Measurements from ENCODE around the gene EMILIN2. TPM values are rescaled to one million over a fixed set of nuclear protein-coding genes. Genes with fewer than 3 reads are reported as not detected.

The EMILIN2 gene
- total and polyA plus RNA-seq, 10 donors = 7.5 to 47.7 (median 21.3) TPM

DNA sequence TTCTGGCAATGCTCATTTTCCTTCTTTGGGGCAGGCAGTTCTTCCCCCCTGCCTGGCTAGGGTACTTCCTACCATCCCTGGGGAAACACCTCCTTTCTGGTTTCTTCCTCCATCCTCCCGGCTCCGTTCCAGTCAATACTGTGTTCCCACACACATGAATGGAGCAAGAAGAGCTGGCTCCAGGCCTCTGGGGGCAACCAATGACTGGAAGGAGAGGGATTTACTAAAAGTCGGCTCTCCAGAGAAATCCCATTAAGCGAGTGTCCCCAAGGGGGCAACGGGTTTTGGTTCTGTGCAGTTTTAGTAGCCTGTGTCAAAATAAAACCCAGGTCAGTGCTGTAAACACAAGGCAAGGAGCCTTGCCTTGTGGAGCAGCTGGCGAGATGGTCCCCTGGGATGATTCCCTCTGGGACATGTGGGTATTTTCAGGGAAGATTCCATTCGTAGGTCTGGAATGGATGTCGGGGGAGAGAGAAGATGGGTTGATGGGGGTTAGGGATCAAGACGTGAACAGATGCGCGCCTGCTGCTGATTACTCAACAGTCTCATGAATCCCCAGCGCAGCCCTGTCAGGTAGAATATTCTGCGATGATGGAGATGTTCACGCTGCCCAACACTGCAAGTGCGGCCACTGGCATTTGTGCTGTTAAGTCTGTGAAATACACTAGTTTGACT lies 32.0 kb downstream of the EMILIN2 start:
- intact Hi-C loops (cut with DNase I; ENCODE audit: low total_unique reads) = no loop called here
- Histone ChIP-seq H3K9me3 (no peaks in the 10 kb centered on the region), H3K27ac (no peak overlapping the region), H3K27me3 (replicated peaks in 1 of 7) (peaks cover 0 to 4% (median 0%) of the 10 kb centered on the region in 7 donors), H3K36me3 (no peaks in the 10 kb centered on the region), H3K4me1 (peaks cover 5 to 59% (median 23%) of the 10 kb centered on the region in 6 donors), H3K4me3 (no peak overlapping the region)
- no peak for DNase-seq
- TF ChIP-seq POLR2A (IDR thresholded peaks at IDR 0.05) (no peak), POLR2AphosphoS5 (IDR thresholded peaks at IDR 0.05) (no peak)
- TF ChIP-seq, protein P1, sequence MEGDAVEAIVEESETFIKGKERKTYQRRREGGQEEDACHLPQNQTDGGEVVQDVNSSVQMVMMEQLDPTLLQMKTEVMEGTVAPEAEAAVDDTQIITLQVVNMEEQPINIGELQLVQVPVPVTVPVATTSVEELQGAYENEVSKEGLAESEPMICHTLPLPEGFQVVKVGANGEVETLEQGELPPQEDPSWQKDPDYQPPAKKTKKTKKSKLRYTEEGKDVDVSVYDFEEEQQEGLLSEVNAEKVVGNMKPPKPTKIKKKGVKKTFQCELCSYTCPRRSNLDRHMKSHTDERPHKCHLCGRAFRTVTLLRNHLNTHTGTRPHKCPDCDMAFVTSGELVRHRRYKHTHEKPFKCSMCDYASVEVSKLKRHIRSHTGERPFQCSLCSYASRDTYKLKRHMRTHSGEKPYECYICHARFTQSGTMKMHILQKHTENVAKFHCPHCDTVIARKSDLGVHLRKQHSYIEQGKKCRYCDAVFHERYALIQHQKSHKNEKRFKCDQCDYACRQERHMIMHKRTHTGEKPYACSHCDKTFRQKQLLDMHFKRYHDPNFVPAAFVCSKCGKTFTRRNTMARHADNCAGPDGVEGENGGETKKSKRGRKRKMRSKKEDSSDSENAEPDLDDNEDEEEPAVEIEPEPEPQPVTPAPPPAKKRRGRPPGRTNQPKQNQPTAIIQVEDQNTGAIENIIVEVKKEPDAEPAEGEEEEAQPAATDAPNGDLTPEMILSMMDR (IDR thresholded peaks at IDR 0.05 in 8 of 11, conservative IDR thresholded peaks at IDR 0.05 in 3 of 11) = no peak
- WGBS, 5 donors = 91 to 95% (median 94%) methylated on average over 15 of the region's 15 CpGs

DNA sequence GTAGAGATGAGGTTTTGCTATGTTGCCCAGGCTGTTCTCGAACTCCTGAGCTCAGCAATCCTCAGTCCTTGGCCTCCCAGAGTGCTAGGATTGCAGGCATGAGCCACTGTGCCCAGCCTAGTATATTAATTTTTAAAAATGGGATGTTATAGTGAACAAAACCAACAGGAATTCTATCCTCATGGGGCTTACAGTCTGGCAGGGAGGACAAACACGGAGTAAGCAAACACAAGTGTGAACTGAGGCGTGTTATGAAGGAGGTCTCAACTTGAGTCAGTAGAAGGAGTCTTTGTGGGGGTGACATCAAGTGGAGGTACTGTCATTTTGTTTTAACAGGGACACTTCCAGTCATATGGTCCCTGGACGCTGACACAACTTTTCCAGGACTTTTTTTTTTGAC lies 33.1 kb downstream of the EMILIN2 start:
- Histone ChIP-seq H3K4me1 (peaks cover 5 to 64% (median 23%) of the 10 kb centered on the region in 6 donors), H3K27me3 (replicated peaks in 1 of 7) (peaks cover 0 to 4% (median 0%) of the 10 kb centered on the region in 7 donors), H3K4me3 (no peak overlapping the region), H3K27ac (no peak overlapping the region), H3K36me3 (peaks cover 0 to 2% (median 0%) of the 10 kb centered on the region in 6 donors), H3K9me3 (no peaks in the 10 kb centered on the region)
- TF ChIP-seq POLR2AphosphoS5 (IDR thresholded peaks at IDR 0.05) (no peak), POLR2A (IDR thresholded peaks at IDR 0.05) (no peak)
- TF ChIP-seq, protein P1 (IDR thresholded peaks at IDR 0.05 in 8 of 11, conservative IDR thresholded peaks at IDR 0.05 in 3 of 11) = no peak
- intact Hi-C loops (cut with DNase I; ENCODE audit: low total_unique reads) = no loop called here
- no peak for DNase-seq
- WGBS, 5 donors = 84 to 93% (median 93%) methylated on average over 4 of the region's 4 CpGs

DNA sequence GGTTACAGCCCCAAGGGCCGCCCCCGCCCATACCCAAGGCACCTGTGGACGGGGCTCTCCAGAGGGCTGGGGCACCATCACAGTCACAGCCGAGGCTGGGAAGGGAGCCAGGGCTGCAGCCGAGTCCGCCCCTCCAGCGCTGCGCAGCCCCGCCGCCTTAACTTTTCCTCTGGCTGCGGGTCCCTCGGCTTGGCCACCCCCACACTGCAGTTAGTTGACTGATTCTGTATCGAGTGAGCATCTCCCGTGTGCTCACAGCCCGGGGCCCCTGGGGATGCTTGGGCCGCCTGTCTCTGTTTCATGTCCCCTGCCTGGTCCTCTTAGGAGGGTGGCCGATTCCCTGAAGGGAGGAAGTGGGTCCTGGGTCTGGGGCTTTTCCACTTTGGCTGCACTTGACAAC lies 33.7 kb downstream of the EMILIN2 start:
- Histone ChIP-seq H3K4me3 (no peak overlapping the region), H3K9me3 (no peaks in the 10 kb centered on the region), H3K27me3 (replicated peaks in 1 of 7) (peaks cover 0 to 4% (median 0%) of the 10 kb centered on the region in 7 donors), H3K27ac (no peak overlapping the region), H3K36me3 (peaks cover 0 to 8% (median 0%) of the 10 kb centered on the region in 6 donors), H3K4me1 (peaks cover 5 to 58% (median 23%) of the 10 kb centered on the region in 6 donors)
- WGBS, 5 donors = 75 to 90% (median 82%) methylated on average over 12 to 17 of the region's 17 CpGs
- intact Hi-C loops (cut with DNase I; ENCODE audit: low total_unique reads) = no loop called here
- TF ChIP-seq, protein P1 (IDR thresholded peaks at IDR 0.05 in 8 of 11, conservative IDR thresholded peaks at IDR 0.05 in 3 of 11) = no peak
- TF ChIP-seq POLR2AphosphoS5 (IDR thresholded peaks at IDR 0.05) = no peak
- TF ChIP-seq POLR2A (IDR thresholded peaks at IDR 0.05) = no peak
- DNase-seq = no peak

DNA sequence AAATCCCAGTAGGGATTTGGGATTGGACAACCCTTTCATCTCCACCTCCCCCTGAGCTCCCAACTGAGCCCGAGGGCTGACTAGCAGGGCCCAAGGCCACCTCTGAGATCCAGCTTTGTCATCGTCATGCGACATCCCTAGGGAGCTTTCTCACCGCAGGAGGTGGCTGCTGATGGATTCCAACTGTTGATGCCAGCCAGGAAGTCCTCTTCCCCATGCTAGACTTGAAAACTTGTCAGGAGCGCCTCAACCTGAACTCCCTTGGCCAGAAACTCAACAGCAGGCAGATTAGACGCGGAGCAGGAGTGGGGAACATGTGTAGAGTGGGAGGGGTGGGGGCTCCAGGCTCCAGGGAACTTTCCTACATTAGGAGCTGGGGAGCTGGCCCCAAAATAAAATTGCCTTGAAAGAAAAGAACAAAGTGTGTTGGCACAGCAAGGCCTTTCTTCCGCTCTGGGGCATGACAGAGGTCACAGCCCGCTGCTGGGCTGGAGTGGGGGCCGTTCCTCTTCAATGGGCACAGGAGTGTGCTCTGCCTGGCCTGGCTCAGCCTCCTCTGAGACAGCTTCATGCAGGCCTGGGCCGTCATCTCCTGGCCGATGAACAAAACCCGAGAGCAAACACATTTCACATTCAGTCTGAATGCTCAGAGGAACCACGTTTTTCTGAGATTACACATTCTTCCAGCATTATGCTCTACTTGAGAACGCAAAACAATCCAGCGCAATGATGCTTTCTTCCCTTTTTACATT lies 34.5 kb downstream of the EMILIN2 start:
- DNase-seq = no peak
- H3K27ac ChIP-seq = peak overlapping the region in 2 of 8 donors; percentile 18 to 66
- intact Hi-C loops (cut with DNase I; ENCODE audit: low total_unique reads) = no loop called here
- peaks cover 0 to 16% (median 0%) of the 10 kb centered on the region in 6 donors for H3K36me3 ChIP-seq
- no peak overlapping the region for H3K4me3 ChIP-seq
- H3K27me3 ChIP-seq (replicated peaks in 1 of 7) = peaks cover 0 to 4% (median 0%) of the 10 kb centered on the region in 7 donors
- 73 to 88% (median 81%) methylated on average over 16 of the region's 16 CpGs for WGBS, 5 donors
- TF ChIP-seq POLR2A (IDR thresholded peaks at IDR 0.05) = no peak
- TF ChIP-seq, protein P1 (IDR thresholded peaks at IDR 0.05 in 8 of 11, conservative IDR thresholded peaks at IDR 0.05 in 3 of 11) = no peak
- no peak for TF ChIP-seq POLR2AphosphoS5 (IDR thresholded peaks at IDR 0.05)
- H3K4me1 ChIP-seq = peaks cover 5 to 54% (median 23%) of the 10 kb centered on the region in 6 donors
- H3K9me3 ChIP-seq = peaks cover 0 to 2% (median 0%) of the 10 kb centered on the region in 8 donors

Data from spleen (tissue), 11 donors.